HepG2 (cell line): Measurements from ENCODE around the gene GRAMD4.
A peak's percentile ranks its signal among the peaks of the same experiment; 100 is the strongest.

Experiments
- ATRX ChIP-seq: sonication (generic); formaldehyde crosslinking; IDR thresholded peaks from 2 replicates; pipeline ENCODE4 v1.4.0; 2020; ENCODE audit warnings: missing genetic modification reagents, borderline replicate concordance
- CTCF ChIP-seq: sonication (generic); formaldehyde crosslinking; IDR thresholded peaks from 2 replicates; pipeline ENCODE4 v1.5.0; 2020; ENCODE audit warnings: mild to moderate bottlenecking, missing genetic modification reagents, moderate library complexity
- HMGXB4 ChIP-seq, 2 experiments: sonication (generic) in 1 of 2; formaldehyde crosslinking in 1 of 2; IDR thresholded peaks; 2 replicates each; pipeline versions ENCODE4 v1.4.0 to v1.6.1; 2018 to 2020; ENCODE audit warnings: missing genetic modification reagents in 2 of 2, borderline replicate concordance in 1 of 2, low read depth in 1 of 2, mild to moderate bottlenecking in 1 of 2, missing biosample characterization in 1 of 2
- KLF15 ChIP-seq: sonication (generic); formaldehyde crosslinking; IDR thresholded peaks from 2 replicates; pipeline ENCODE4 v1.8.1; 2023; ENCODE audit warnings: borderline replicate concordance, mild to moderate bottlenecking, inconsistent platforms, missing genetic modification reagents, mixed read lengths
- MAZ ChIP-seq, 2 experiments: sonication (generic) in 1 of 2; formaldehyde crosslinking in 1 of 2; IDR thresholded peaks; 2 replicates each; pipeline versions ENCODE4 v1.5.0 to v1.6.1; 2012 to 2020; ENCODE audit warnings: low read depth in 2 of 2, mild to moderate bottlenecking in 2 of 2, borderline replicate concordance in 1 of 2, improper control_type of control experiment in 1 of 2, low read length in 1 of 2, missing genetic modification reagents in 1 of 2, moderate library complexity in 1 of 2
- NR2C2 ChIP-seq: sonication (generic); formaldehyde crosslinking; IDR thresholded peaks from 2 replicates; pipeline ENCODE4 v1.4.0; 2020; ENCODE audit warnings: missing genetic modification reagents, mild to moderate bottlenecking, moderate library complexity, borderline replicate concordance
- POLR2AphosphoS5 ChIP-seq: IDR thresholded peaks from 2 replicates; pipeline ENCODE4 v1.6.1; 2012; ENCODE audit warnings: low read depth, low read length
- TCF12 ChIP-seq, 2 experiments: fragments of 450-650 bp in 1 of 2; sonication (generic) in 1 of 2; formaldehyde crosslinking in 1 of 2; IDR thresholded peaks; 2 replicates each; pipeline versions ENCODE4 v1.6.1 to v1.8.0; 2017 to 2022; ENCODE audit warnings: antibody characterized with exemption in 1 of 2, mild to moderate bottlenecking in 1 of 2, missing genetic modification reagents in 1 of 2, moderate library complexity in 1 of 2
- TCF7L2 ChIP-seq: IDR thresholded peaks from 2 replicates; pipeline ENCODE4 v1.6.1; 2011; ENCODE audit warnings: mild to moderate bottlenecking, low read depth, low read length, moderate library complexity
- ZBTB44 ChIP-seq: sonication (generic); formaldehyde crosslinking; IDR thresholded peaks from 2 replicates; pipeline ENCODE4 v1.4.0; 2020; ENCODE audit warnings: missing genetic modification reagents
- ZHX2 ChIP-seq, 2 experiments: sonication (generic) in 1 of 2; formaldehyde crosslinking in 1 of 2; IDR thresholded peaks; 2 replicates each; pipeline versions ENCODE4 v1.6.1 to v1.9.0; 2014 to 2022; ENCODE audit warnings: antibody characterized with exemption in 1 of 2, borderline replicate concordance in 1 of 2, inconsistent platforms in 1 of 2, low read depth in 1 of 2, missing genetic modification reagents in 1 of 2
- ZNF30 ChIP-seq: sonication (generic); formaldehyde crosslinking; IDR thresholded peaks from 2 replicates; pipeline ENCODE4 v1.5.0; 2020; ENCODE audit warnings: mild to moderate bottlenecking, missing genetic modification reagents

GRCh38 chr22:46655861-46656608, 35.8 kb downstream of the GRAMD4 start:
- TF ChIP-seq NR2C2 (CRISPR knock-in tag) (peak; percentile 43; the same call in 1 of the 2 replicates), POLR2AphosphoS5 (no peak), ZHX2 (IDR thresholded peaks at IDR 0.05; ENCODE audit: low read depth) (no peak), ZHX2 (CRISPR knock-in tag; IDR thresholded peaks at IDR 0.05; ENCODE audit: borderline replicate concordance) (no peak), TCF12 (IDR thresholded peaks at IDR 0.05) (no peak), TCF12 (CRISPR knock-in tag; IDR thresholded peaks at IDR 0.05) (no peak), ATRX (no peak), HMGXB4 (CRISPR knock-in tag; IDR thresholded peaks at IDR 0.05; ENCODE audit: borderline replicate concordance in 1 of 2, low read depth in 1 of 2) (no peak), CTCF (peak; percentile 77), ZBTB44 (CRISPR knock-in tag) (no peak), TCF7L2 (no peak), MAZ (IDR thresholded peaks at IDR 0.05; ENCODE audit: borderline replicate concordance, low read depth, low read length) (no peak), MAZ (CRISPR knock-in tag; IDR thresholded peaks at IDR 0.05; ENCODE audit: low read depth) (no peak), ZNF30 (CRISPR knock-in tag) (no peak), KLF15 (CRISPR knock-in tag) (no peak)
